Muscle of leg (tissue), 11 donors: Measurements from ENCODE around the gene CNGB1. TPM values are rescaled to one million over a fixed set of nuclear protein-coding genes. Genes with fewer than 3 reads are reported as not detected.

Experiments
- DNase-seq: peaks from one replicate; pipeline ENCODE4 v3.0.0; 2013
- H3K27ac ChIP-seq: one replicate; pipeline ENCODE4 v1.5.1; 2013; ENCODE audit warnings: mild to moderate bottlenecking, low read length, control low read depth
- H3K27me3 ChIP-seq: one replicate; pipeline ENCODE4 v1.6.1; 2013; ENCODE audit warnings: low read length; ENCODE audit not compliant: control insufficient read depth, insufficient read depth
- H3K36me3 ChIP-seq: one replicate; pipeline ENCODE4 v1.6.1; 2013; ENCODE audit warnings: low read length; ENCODE audit not compliant: control insufficient read depth, insufficient read depth
- H3K4me1 ChIP-seq: one replicate; pipeline ENCODE4 v1.6.1; 2013; ENCODE audit warnings: low read length; ENCODE audit not compliant: control insufficient read depth, insufficient read depth
- H3K4me3 ChIP-seq: one replicate; pipeline ENCODE4 v1.5.1; 2013; ENCODE audit warnings: low read length, control low read depth
- H3K9me3 ChIP-seq: replicated peaks from 2 replicates; pipeline ENCODE4 v1.6.1; 2013; ENCODE audit warnings: low read depth, low read length; ENCODE audit not compliant: control insufficient read depth
- WGBS: methylation state at CpG from one replicate; pipeline ENCODE4 v1.1.5; 2013; ENCODE audit warnings: missing lambda C conversion rate; ENCODE audit not compliant: insufficient coverage; 5-methylcytosine and 5-hydroxymethylcytosine counted together
- polyA plus RNA-seq, 8 donors: library from polyadenylated mRNA; unstranded; fragments of 120-200 nt; gene quantifications; one replicate each; pipeline versions ENCODE4 v1.2.1 to v1.2.3, GENCODE V29; 2013; ENCODE audit warnings: inconsistent platforms in 1 of 8, low replicate concordance in 1 of 8; ENCODE audit not compliant: insufficient read length in 8 of 8, insufficient read depth in 1 of 8
- total RNA-seq: library from RNA; stranded (reverse); fragments of 120-200 nt; gene quantifications from one replicate; pipeline ENCODE4 v1.2.4, GENCODE V29; 2013

The CNGB1 gene
- total and polyA plus RNA-seq, 9 donors, result 0.03 to 1.6 (median 0.08) TPM; not detected in 3

- Histone ChIP-seq H3K27ac (no peak overlapping the region), H3K4me1 (no peaks in the 10 kb centered on the region)
- no peak for DNase-seq
Measured at GRCh38 chr16:57892041-57892440, 78.9 kb downstream of the CNGB1 start.

GRCh38 chr16:57890752-57891111 lies 80.2 kb downstream of the CNGB1 start:
- DNase-seq, result no peak
- Histone ChIP-seq H3K9me3 (no peaks in the 10 kb centered on the region), H3K4me3 (no peak overlapping the region), H3K27ac (no peak overlapping the region), H3K4me1 (no peaks in the 10 kb centered on the region), H3K27me3 (peaks cover 17% of the 10 kb centered on the region), H3K36me3 (no peaks in the 10 kb centered on the region)
- 69% methylated on average over 3 of the region's 3 CpGs for WGBS

More at GRCh38 chr16:57892041-57892440, 78.9 kb downstream of the CNGB1 start:
- H3K36me3 ChIP-seq, result no peaks in the 10 kb centered on the region
- H3K27me3 ChIP-seq, result peaks cover 8% of the 10 kb centered on the region
- no peaks in the 10 kb centered on the region for H3K9me3 ChIP-seq
- WGBS, result 82% methylated on average over 7 of the region's 8 CpGs
- no peak overlapping the region for H3K4me3 ChIP-seq

- Histone ChIP-seq H3K4me3 (no peak overlapping the region), H3K4me1 (no peaks in the 10 kb centered on the region), H3K9me3 (no peaks in the 10 kb centered on the region), H3K27ac (no peak overlapping the region), H3K36me3 (no peaks in the 10 kb centered on the region), H3K27me3 (peaks cover 20% of the 10 kb centered on the region)
- 70% methylated on average over 5 of the region's 9 CpGs for WGBS
- peak; percentile 55 for DNase-seq
Measured at GRCh38 chr16:57889960-57890751, 80.8 kb downstream of the CNGB1 start.

GRCh38 chr16:57889522-57889921 lies 81.4 kb downstream of the CNGB1 start:
- Histone ChIP-seq H3K27me3 (peaks cover 26% of the 10 kb centered on the region), H3K27ac (no peak overlapping the region), H3K36me3 (no peaks in the 10 kb centered on the region), H3K9me3 (no peaks in the 10 kb centered on the region), H3K4me1 (no peaks in the 10 kb centered on the region), H3K4me3 (no peak overlapping the region)
- no peak for DNase-seq
- WGBS, result no CpG with 5 or more reads among the region's 4 CpGs

- no peaks in the 10 kb centered on the region for H3K4me1 ChIP-seq
- WGBS, result 72% methylated on average over 3 of the region's 4 CpGs
- no peaks in the 10 kb centered on the region for H3K9me3 ChIP-seq
- no peak for DNase-seq
- peaks cover 30% of the 10 kb centered on the region for H3K27me3 ChIP-seq
- H3K4me3 ChIP-seq, result no peak overlapping the region
- no peaks in the 10 kb centered on the region for H3K36me3 ChIP-seq
- H3K27ac ChIP-seq, result no peak overlapping the region
Measured at GRCh38 chr16:57889111-57889510, 81.8 kb downstream of the CNGB1 start.

GRCh38 chr16:57888128-57888527 lies 82.8 kb downstream of the CNGB1 start:
- Histone ChIP-seq H3K36me3 (no peaks in the 10 kb centered on the region), H3K4me1 (no peaks in the 10 kb centered on the region), H3K27ac (no peak overlapping the region), H3K4me3 (no peak overlapping the region), H3K9me3 (no peaks in the 10 kb centered on the region), H3K27me3 (peaks cover 40% of the 10 kb centered on the region)
- 67% methylated on average over 1 of the region's 5 CpGs for WGBS
- DNase-seq, result no peak

- no peaks in the 10 kb centered on the region for H3K4me1 ChIP-seq
- DNase-seq, result no peak
- H3K27me3 ChIP-seq, result peaks cover 43% of the 10 kb centered on the region
- no peak overlapping the region for H3K4me3 ChIP-seq
- 94% methylated on average over 12 of the region's 14 CpGs for WGBS
- no peaks in the 10 kb centered on the region for H3K9me3 ChIP-seq
- H3K27ac ChIP-seq, result no peak overlapping the region
- H3K36me3 ChIP-seq, result no peaks in the 10 kb centered on the region
Measured at GRCh38 chr16:57887711-57888110, 83.2 kb downstream of the CNGB1 start.

- Histone ChIP-seq H3K4me1 (no peaks in the 10 kb centered on the region), H3K27me3 (peaks cover 37% of the 10 kb centered on the region), H3K9me3 (no peaks in the 10 kb centered on the region), H3K4me3 (no peak overlapping the region), H3K27ac (no peak overlapping the region), H3K36me3 (no peaks in the 10 kb centered on the region)
- DNase-seq, result no peak
- WGBS, result no CpG with 5 or more reads among the region's 1 CpG
Measured at GRCh38 chr16:57886427-57886826, 84.5 kb downstream of the CNGB1 start.

GRCh38 chr16:57884655-57885133 lies 86.2 kb downstream of the CNGB1 start:
- Histone ChIP-seq H3K9me3 (no peaks in the 10 kb centered on the region), H3K36me3 (no peaks in the 10 kb centered on the region), H3K4me1 (no peaks in the 10 kb centered on the region), H3K27me3 (peaks cover 37% of the 10 kb centered on the region), H3K27ac (no peak overlapping the region), H3K4me3 (no peak overlapping the region)
- DNase-seq, result no peak
- 57% methylated on average over 4 of the region's 7 CpGs for WGBS

- H3K27ac ChIP-seq, result no peak overlapping the region
Measured at GRCh38 chr16:57883953-57884654, 86.8 kb downstream of the CNGB1 start.

More at GRCh38 chr16:57883953-57884654, 86.8 kb downstream of the CNGB1 start:
- 16% methylated on average over 20 of the region's 51 CpGs for WGBS
- Histone ChIP-seq H3K36me3 (no peaks in the 10 kb centered on the region), H3K27me3 (peaks cover 37% of the 10 kb centered on the region), H3K9me3 (no peaks in the 10 kb centered on the region), H3K4me1 (no peaks in the 10 kb centered on the region), H3K4me3 (no peak overlapping the region)
- no peak for DNase-seq
